ENCODE data around the gene CMTR2.

CMTR2 gene

DNA sequence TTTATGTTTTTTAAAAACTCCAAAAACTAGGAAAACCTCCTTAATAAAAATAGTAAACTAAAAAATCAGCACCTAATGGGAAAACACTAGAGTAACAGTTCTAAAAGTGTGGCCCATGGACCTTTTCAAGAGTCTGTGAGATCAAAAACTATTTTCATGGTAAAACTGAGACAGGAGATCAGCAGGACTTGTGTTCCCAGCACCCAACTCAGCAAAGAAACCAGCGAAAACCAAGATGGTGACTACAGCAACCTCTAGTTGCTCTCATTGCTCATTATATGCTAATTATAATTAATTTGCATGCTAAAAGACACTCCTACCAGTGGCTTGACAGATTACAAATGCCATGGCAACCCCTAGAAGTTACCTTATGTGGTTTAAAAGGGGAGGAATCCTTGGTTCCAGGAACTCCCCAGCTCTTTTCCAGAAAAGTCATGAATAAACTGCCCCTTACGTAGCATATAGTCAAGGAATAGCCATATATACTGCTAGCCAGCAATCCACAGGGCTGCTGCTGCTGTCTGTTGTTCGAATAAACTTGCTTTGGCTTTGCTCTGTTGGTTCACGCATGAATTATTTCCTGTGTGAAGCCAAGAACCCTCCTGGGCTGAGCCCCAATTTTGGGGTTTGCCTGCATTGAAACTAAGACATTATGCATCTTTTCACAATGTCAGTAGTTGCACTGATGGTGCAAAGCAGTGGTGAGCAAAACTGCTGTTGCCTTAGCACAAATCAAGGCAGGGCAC, 12.4 kb downstream of the CMTR2 start:
- no peak for DNase-seq

GRCh38 chr16:71273384-71273783, 15.8 kb downstream of the CMTR2 start:
- no peak for DNase-seq

DNA sequence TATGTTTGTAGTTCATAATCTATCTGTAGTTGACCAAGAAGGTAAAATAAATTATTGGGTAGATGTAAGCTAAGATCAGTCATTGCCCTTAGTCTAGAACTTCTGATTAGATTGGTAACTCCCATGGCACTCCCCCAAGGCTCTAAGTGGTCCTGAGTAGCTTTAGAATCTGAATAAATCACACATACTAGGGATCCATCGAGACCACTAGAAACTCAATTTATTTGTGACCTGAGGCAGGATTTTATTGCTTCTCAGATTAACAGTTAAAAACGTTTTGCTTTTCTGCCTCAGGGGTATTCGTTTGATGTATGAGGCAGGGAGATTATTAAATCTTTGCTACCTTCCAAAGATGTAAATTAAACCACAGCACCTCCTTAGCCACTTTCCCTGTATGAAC, 24.9 kb downstream of the CMTR2 start:
- no peak for DNase-seq

DNA sequence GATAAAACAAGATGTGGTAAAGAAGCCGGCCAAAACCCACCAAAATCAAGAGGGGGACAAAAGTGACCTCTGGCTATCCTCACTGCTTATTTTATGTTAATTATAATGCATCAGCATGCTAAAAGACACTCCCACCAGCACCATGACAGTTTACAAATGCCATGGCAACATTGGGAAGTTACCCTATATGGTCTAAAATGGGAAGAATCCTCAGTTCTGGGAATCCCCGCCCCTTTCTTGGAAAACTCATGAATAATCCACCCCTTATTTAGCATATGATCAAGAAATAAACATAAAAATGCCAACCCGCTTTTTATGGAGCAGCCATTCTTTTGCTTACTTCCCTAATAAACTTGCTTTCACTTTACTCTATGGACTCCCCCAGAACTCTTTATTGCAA, 25.6 kb downstream of the CMTR2 start:
- no peak for DNase-seq

- DNase-seq: no peak
These were observed 26.8 kb downstream of the CMTR2 start for GRCh38 chr16:71262391-71262790.

DNA sequence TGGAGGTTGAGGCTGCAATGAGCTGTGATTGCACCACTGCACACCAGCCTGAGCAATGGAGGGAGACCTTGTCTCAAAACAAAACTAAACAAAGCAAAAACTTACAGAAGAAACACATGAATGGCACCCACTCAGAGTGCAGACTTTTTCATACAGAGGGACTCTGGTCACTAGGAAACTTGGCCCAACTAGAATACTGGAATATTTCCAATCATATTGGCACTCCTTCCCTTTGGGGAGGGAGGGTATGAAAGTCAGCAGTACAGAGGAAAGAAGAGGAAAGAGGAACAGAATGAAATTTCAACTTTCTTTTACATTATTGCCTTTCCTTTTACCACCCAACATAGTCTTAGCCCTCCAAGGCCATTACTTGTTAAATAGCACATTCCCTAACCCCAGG, 28.2 kb downstream of the CMTR2 start:
- DNase-seq: no peak

- no peak for DNase-seq
These were observed 30.1 kb downstream of the CMTR2 start for GRCh38 chr16:71259086-71259485.

DNA sequence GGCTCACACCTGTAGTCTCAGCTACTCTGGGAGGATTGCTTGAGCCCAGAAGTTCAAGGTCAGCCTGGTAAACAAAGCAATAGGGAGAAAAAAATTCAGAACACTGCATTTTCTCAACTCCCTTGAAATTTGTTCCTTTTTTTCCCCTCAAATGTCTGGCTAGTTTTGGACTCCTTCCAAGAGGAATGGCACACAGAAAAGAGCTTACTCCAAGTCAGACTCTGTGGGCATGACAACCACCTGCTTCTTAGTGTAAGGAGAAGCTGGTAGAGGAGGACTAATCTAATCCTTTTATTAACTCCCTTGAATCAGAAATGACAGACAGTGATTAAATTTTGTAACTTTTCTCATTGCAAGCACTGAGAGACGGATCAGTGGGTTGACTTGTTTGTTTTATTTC, 30.8 kb downstream of the CMTR2 start:
- no peak for DNase-seq

DNA sequence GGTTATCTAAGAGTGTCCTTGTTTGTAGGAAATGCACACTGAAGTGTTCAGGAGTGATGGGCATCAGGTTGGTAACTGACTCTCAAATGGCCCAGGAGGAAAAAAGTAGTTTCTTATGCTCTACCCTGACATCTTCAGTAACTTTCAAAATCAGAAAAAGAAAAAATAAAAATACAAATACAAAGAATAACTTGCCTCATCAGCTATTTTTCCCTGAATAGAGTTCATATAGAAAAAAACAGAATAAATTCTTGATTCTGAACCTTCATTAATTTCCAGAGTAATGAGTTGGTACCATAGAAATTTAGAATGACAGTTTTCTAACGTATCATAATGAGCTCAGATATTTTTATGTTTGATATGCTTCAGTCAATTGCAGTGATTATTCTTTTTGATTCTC, 31.4 kb downstream of the CMTR2 start:
- no peak for DNase-seq

- no peak for DNase-seq
These were observed 33.5 kb downstream of the CMTR2 start for GRCh38 chr16:71255721-71256120.

GRCh38 chr16:71254832-71255525, 34.2 kb downstream of the CMTR2 start:
- DNase-seq: no peak

- no peak for DNase-seq
These were observed 38.6 kb downstream of the CMTR2 start for GRCh38 chr16:71250461-71251235.

DNA sequence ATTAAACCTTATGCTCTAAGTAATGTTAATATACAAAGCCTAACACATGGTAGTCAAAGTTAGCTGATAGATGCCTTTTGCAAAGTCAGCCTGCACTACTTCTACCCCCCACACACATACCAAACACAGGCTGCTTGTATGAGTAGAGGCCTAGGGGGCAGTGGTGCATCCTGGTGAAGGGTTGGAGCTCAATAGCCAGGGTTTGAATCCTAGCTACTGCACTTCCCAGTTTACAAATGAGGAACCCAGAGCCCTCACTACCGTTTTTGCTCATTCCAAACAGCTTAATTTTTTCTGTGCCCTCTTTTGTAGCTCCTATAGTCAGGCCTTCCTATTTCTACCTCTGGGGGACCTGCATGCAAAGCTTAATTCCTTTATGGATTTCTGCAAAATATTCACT, 39.8 kb downstream of the CMTR2 start:
- no peak for DNase-seq

GRCh38 chr16:71247478-71247877, 41.7 kb downstream of the CMTR2 start:
- DNase-seq: no peak

GRCh38 chr16:71246309-71246708, 42.9 kb downstream of the CMTR2 start:
- DNase-seq: no peak

- DNase-seq: no peak
These were observed 44.7 kb downstream of the CMTR2 start for GRCh38 chr16:71244521-71244920.

DNA sequence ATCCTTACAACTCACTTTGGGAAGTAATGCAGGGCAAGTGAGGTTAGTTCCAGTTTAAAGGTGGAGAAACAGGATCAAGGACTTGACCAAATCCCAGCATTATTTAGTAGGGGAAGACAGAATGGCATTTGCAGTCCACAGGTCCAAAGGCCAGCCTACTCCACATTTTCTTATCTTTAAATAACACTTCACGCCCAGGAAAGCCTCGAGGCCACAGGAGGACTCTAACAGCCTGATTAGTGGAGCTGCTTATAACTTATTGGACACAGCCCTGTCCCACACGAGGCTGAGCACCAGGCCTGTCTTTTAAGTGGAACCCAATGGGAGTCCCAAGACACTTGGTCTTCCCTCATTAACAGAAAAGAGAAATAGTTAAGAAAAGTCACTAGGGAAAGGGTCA, 46.6 kb downstream of the CMTR2 start:
- no peak for DNase-seq

DNA sequence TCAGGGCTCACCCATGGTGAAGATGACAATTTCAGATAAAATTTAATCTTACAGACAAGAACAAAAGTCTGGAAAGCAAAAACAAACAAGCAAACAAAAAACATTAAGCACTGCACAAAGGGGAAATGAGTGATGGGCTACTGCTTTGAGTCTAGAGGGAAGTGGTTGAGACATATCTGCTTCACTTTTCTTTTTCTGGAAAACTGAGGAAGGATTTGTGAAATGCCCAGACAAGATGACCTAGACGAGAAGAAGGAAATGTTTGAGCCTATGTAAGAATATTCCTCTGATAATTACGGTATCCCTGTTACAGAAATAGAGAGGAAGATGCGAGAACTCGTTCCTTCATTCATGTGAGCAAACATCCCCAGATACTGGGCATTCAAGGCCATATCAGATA, 47.2 kb downstream of the CMTR2 start:
- DNase-seq: no peak
